IgD-negative memory B cell (primary cell): ENCODE data around the gene C10orf90. TPM values are rescaled to one million over a fixed set of nuclear protein-coding genes. Genes with fewer than 3 reads are reported as not detected.
"Not testable (repeated sequence)": the region's sequence is repeated elsewhere in the genome, so short reads cannot be mapped to it uniquely, and the experiment has no call there.

ENCODE experiments used
- H3K27ac Mint-ChIP-seq, 3 donors: one replicate each; pipeline ENCODE4 v1.8.0; 2020 to 2022; ENCODE audit warnings: mild to moderate bottlenecking in 3 of 3, mixed read lengths in 3 of 3, moderate library complexity in 1 of 3
- H3K27me3 Mint-ChIP-seq: one replicate; pipeline ENCODE4 v1.8.0; 2021; ENCODE audit warnings: mixed read lengths
- H3K36me3 Mint-ChIP-seq: one replicate; pipeline ENCODE4 v1.8.0; 2020; ENCODE audit warnings: mild to moderate bottlenecking, mixed read lengths
- H3K4me1 Mint-ChIP-seq, 3 donors: one replicate each; pipeline ENCODE4 v1.8.0; 2020 to 2022; ENCODE audit warnings: mixed read lengths in 3 of 3, mild to moderate bottlenecking in 1 of 3
- H3K4me3 Mint-ChIP-seq, 4 donors: one replicate each; pipeline ENCODE4 v1.8.0; 2020 to 2022; ENCODE audit warnings: mild to moderate bottlenecking in 4 of 4, mixed read lengths in 4 of 4, moderate library complexity in 3 of 4
- H3K9me3 Mint-ChIP-seq, 3 donors: one replicate each; pipeline ENCODE4 v1.8.0; 2020 to 2021; ENCODE audit warnings: mixed read lengths in 3 of 3, mild to moderate bottlenecking in 1 of 3
- polyA plus RNA-seq: library from polyadenylated mRNA; unstranded; fragments of 300-500 nt; fragmentation: Illumina TruSeq; gene quantifications from one replicate; pipeline ENCODE4 v1.2.3, GENCODE V29; 2021

The C10orf90 gene
- polyA plus RNA-seq, 1 donor from 2014 or later = not detected

DNA sequence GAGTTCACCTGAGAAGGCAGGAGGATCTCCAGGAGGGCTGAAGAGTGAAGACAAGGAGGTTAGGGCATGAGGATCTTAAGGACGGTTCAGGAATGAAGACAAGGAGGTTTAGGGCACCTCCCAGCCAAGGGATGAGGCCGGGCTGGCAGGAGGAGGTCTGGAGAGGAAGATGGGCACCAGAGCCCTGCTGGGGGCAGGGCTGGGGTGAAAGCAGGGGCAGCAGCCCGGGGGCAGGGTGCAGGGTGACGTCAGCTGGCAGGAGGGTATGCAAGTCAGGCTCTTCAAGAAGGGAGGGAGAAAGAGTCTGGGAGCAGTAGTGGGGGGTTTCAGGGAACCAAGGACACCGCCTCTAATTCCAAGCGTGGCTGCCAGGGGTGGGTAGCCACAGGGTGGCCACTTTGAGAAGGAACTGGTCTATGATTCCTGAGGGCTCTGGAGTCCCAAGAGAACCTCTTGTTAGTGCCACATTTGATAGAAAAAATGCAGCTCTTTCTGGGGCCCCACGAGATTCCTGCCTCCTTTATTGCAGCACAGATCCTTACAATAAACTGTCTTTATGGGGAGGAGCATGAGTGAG, 101.6 kb downstream of the C10orf90 start:
- H3K27ac Mint-ChIP-seq = no peak overlapping the region
- H3K27me3 Mint-ChIP-seq = no peaks in the 10 kb centered on the region
- peaks cover 0 to 7% (median 2%) of the 10 kb centered on the region in 3 donors for H3K9me3 Mint-ChIP-seq
- peaks cover 0 to 2% (median 0%) of the 10 kb centered on the region in 3 donors for H3K4me1 Mint-ChIP-seq
- H3K36me3 Mint-ChIP-seq = no peaks in the 10 kb centered on the region
- H3K4me3 Mint-ChIP-seq = no peak overlapping the region

GRCh38 chr10:126565871-126566270, 104.6 kb downstream of the C10orf90 start:
- Mint-ChIP-seq H3K36me3 (no peaks in the 10 kb centered on the region), H3K9me3 (peaks cover 0 to 4% (median 2%) of the 10 kb centered on the region in 3 donors), H3K27me3 (no peaks in the 10 kb centered on the region), H3K27ac (no peak overlapping the region), H3K4me1 (peaks cover 0 to 2% (median 0%) of the 10 kb centered on the region in 3 donors), H3K4me3 (no peak overlapping the region)

GRCh38 chr10:126565441-126565840, 105.1 kb downstream of the C10orf90 start:
- H3K4me3 Mint-ChIP-seq = no peak overlapping the region
- peaks cover 0 to 4% (median 2%) of the 10 kb centered on the region in 3 donors for H3K9me3 Mint-ChIP-seq
- no peaks in the 10 kb centered on the region for H3K27me3 Mint-ChIP-seq
- no peak overlapping the region for H3K27ac Mint-ChIP-seq
- H3K36me3 Mint-ChIP-seq = no peaks in the 10 kb centered on the region
- H3K4me1 Mint-ChIP-seq = peaks cover 0 to 2% (median 0%) of the 10 kb centered on the region in 3 donors

DNA sequence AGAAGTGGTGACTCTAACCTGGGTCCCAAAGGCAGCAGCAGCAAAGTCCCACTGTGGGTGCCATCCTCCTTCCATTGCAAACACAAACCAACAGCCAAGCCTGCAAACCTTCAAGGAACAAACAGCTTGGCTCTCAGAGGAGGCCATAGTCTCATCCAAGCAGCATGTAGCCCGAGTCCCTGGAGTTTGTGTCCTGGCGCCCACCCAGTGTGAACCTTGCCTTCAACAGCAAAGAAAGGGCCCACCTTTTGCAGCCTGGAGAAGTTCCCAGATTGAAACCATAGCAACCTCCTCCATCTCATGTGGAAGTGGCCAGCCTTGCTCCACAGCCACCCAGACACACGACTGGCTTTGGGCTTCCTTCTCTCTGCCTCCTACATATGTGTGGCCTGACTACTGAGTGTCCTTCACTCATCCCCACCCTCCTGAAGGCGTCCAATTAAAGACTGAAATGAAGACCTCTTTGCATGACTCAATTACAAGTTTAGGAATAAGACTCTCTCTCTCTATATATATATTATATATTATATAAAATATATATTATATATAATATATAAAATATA, 106.1 kb downstream of the C10orf90 start:
- no peaks in the 10 kb centered on the region for H3K27me3 Mint-ChIP-seq
- H3K27ac Mint-ChIP-seq = no peak overlapping the region
- no peak overlapping the region for H3K4me3 Mint-ChIP-seq
- peaks cover 0 to 4% (median 2%) of the 10 kb centered on the region in 3 donors for H3K9me3 Mint-ChIP-seq
- H3K36me3 Mint-ChIP-seq = no peaks in the 10 kb centered on the region
- H3K4me1 Mint-ChIP-seq = peaks cover 0 to 2% (median 0%) of the 10 kb centered on the region in 3 donors

- Mint-ChIP-seq H3K27me3 (no peaks in the 10 kb centered on the region), H3K36me3 (no peaks in the 10 kb centered on the region), H3K27ac (no peak overlapping the region), H3K4me3 (no peak overlapping the region), H3K4me1 (peaks cover 0 to 2% (median 0%) of the 10 kb centered on the region in 3 donors), H3K9me3 (peaks cover 0 to 4% (median 2%) of the 10 kb centered on the region in 3 donors)
These were observed 107.1 kb downstream of the C10orf90 start for GRCh38 chr10:126563361-126563760.

- no peak overlapping the region for H3K4me3 Mint-ChIP-seq
- peaks cover 0 to 4% (median 3%) of the 10 kb centered on the region in 3 donors for H3K9me3 Mint-ChIP-seq
- no peaks in the 10 kb centered on the region for H3K27me3 Mint-ChIP-seq
- no peak overlapping the region for H3K27ac Mint-ChIP-seq
- H3K4me1 Mint-ChIP-seq = no peaks in the 10 kb centered on the region
- no peaks in the 10 kb centered on the region for H3K36me3 Mint-ChIP-seq
These were observed 108.4 kb downstream of the C10orf90 start for GRCh38 chr10:126561921-126562680.

DNA sequence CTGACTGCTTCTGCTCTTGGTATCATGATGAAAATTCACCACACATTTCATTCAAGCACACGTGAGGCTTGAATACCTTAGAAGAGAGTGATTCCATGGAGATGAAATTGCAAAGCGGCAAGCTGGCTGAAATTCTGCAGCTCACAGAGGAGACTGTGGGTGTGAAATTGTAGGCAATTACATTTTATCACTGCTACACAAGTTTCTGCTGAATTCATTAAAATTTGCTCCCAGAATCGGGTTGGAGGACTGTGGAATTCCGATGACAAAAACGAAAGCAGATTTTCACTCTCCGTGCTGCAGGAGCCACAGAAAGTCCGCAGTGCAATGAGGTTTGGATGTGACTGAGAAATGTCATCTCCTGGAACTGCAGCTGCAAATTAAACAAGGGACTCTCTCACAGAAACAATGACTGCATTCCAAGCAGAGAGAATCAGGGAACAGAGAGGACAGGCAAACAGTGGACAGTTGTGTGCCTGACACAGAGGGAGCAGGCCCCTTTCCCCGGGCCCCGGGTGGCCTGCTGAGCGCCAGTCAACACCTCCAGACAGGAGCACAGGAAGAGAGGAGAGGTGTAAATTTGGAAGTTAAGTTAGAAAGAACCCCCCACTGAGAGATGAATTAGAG, 109.1 kb downstream of the C10orf90 start:
- no peaks in the 10 kb centered on the region for H3K4me1 Mint-ChIP-seq
- peaks cover 0 to 5% (median 3%) of the 10 kb centered on the region in 3 donors for H3K9me3 Mint-ChIP-seq
- H3K27me3 Mint-ChIP-seq = peaks cover 1% of the 10 kb centered on the region
- no peak overlapping the region for H3K4me3 Mint-ChIP-seq
- no peak overlapping the region for H3K27ac Mint-ChIP-seq
- H3K36me3 Mint-ChIP-seq = no peaks in the 10 kb centered on the region

DNA sequence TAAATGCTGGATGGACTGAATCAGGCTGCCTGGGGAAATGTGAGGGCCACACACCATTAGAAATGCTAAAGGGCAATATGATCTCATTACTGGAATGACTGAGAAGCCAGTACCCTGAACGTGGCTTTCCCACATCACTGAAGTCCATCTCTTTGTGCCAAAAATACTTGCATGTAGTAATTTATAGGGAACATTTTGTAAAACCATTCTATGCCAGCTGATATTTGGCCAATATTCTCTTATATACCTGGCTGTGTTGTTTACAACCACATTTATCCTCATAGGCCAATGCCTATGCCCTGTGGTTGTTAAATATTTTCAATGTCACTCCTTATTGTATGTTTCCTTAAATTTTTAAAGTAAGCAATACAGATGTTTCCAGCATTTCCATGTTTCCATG, 111.6 kb downstream of the C10orf90 start:
- Mint-ChIP-seq H3K27ac (no peak overlapping the region), H3K4me1 (no peaks in the 10 kb centered on the region), H3K36me3 (no peaks in the 10 kb centered on the region), H3K4me3 (no peak overlapping the region), H3K27me3 (peaks cover 1% of the 10 kb centered on the region), H3K9me3 (peaks cover 0 to 4% (median 2%) of the 10 kb centered on the region in 3 donors)

DNA sequence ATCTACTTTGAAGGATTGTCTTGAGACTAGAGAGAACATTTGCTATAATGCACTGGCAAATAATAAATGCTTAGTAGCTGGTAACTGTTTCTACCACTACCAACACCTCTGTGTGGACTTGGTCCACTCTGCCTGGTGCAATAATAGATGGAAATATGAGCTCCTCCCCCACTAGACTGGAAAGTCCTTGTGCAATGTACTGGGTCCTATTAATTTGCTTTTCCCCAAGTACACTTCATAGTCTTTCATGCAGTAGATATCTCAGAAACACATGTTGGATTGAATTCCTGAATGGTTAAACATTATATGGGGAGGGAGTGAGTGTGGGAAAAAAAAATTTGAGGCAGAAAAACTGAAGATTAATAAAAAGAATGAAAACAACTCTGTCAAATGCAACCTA, 119.3 kb downstream of the C10orf90 start:
- Mint-ChIP-seq H3K36me3 (no peaks in the 10 kb centered on the region), H3K27me3 (no peaks in the 10 kb centered on the region), H3K4me3 (no peak overlapping the region), H3K27ac (no peak overlapping the region), H3K9me3 (peaks cover 0 to 5% (median 0%) of the 10 kb centered on the region in 3 donors), H3K4me1 (no peaks in the 10 kb centered on the region)

DNA sequence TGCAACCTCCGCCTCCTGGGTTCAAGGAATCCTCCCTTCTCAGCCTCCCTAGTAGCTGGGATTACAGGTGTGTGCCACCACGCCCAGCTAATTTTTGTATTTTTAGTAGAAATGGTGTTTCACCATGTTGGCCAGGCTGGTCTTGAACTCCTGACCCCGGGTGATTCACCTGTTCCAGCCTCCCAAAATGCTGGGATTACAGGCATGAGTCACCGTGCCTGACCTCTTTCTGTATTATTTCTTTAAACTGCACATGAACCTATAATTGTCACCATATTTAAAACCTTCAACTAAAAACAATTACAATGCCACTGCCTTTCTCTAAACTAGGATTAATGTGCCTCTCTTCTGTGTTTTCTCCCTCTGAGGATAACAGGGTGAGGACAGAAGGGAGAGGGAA, 119.9 kb downstream of the C10orf90 start:
- not testable (repeated sequence) for H3K9me3 Mint-ChIP-seq, H3K4me3 Mint-ChIP-seq, H3K27ac Mint-ChIP-seq, H3K4me1 Mint-ChIP-seq, H3K36me3 Mint-ChIP-seq, H3K27me3 Mint-ChIP-seq

DNA sequence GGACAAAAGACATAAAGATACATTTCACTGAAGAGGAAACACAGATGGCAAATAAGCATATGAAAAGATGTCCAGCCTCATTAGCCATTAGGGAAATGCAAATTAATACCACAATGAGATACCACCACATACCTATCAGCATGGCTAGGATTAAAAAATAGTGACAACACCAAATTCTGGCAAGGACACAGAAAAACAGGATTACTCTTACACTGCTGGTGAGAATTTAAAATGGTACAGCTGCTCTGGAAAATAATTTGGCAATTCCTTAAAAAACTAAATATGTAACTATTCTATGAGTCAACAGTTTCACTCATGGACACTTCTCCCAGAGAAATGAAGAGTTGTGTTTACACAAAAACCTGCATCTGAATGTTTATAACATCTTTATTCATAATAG, 121.1 kb downstream of the C10orf90 start:
- Mint-ChIP-seq H3K4me3 (no peak overlapping the region), H3K9me3 (peaks cover 0 to 5% (median 0%) of the 10 kb centered on the region in 3 donors), H3K27me3 (no peaks in the 10 kb centered on the region)

DNA sequence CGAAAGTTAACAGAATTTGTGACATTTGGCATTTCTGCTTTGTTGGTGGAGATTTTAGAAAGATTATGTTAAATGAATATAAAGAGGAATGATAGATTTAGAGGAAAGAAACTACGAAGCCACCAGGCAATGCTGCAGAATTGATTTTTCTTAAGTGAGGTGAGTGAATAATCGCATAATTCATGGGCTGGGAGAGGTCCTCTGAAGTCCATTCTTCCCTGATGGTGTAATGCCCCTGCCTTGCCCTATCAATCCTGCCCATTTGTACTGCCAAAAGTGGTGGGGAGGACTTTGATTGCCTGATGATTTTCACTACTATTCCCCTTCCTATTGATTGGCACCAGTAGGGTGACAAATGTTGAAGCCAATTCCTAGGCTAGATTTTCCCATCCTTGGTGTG, 125.9 kb downstream of the C10orf90 start:
- Mint-ChIP-seq H3K4me1 (no peaks in the 10 kb centered on the region), H3K27ac (no peak overlapping the region), H3K4me3 (no peak overlapping the region), H3K27me3 (no peaks in the 10 kb centered on the region), H3K36me3 (no peaks in the 10 kb centered on the region), H3K9me3 (peaks cover 0 to 4% (median 0%) of the 10 kb centered on the region in 3 donors)

More for the DNA sequence above, 121.1 kb downstream of the C10orf90 start:
- no peaks in the 10 kb centered on the region for H3K4me1 Mint-ChIP-seq
- no peaks in the 10 kb centered on the region for H3K36me3 Mint-ChIP-seq
- H3K27ac Mint-ChIP-seq = no peak overlapping the region

- Mint-ChIP-seq H3K9me3 (peaks cover 0 to 4% (median 2%) of the 10 kb centered on the region in 3 donors), H3K27me3 (no peaks in the 10 kb centered on the region), H3K27ac (no peak overlapping the region), H3K36me3 (no peaks in the 10 kb centered on the region), H3K4me1 (no peaks in the 10 kb centered on the region), H3K4me3 (no peak overlapping the region)
These were observed 131.9 kb downstream of the C10orf90 start for GRCh38 chr10:126538439-126539135.

- no peak overlapping the region for H3K27ac Mint-ChIP-seq
- H3K36me3 Mint-ChIP-seq = no peaks in the 10 kb centered on the region
- H3K27me3 Mint-ChIP-seq = no peaks in the 10 kb centered on the region
- no peak overlapping the region for H3K4me3 Mint-ChIP-seq
- H3K4me1 Mint-ChIP-seq = no peaks in the 10 kb centered on the region
- H3K9me3 Mint-ChIP-seq = peaks cover 0 to 4% (median 4%) of the 10 kb centered on the region in 3 donors
These were observed 133.8 kb downstream of the C10orf90 start for GRCh38 chr10:126536656-126537055.

- Mint-ChIP-seq H3K27ac (no peak overlapping the region), H3K4me1 (no peaks in the 10 kb centered on the region), H3K36me3 (no peaks in the 10 kb centered on the region), H3K4me3 (no peak overlapping the region), H3K9me3 (peaks cover 0 to 4% (median 4%) of the 10 kb centered on the region in 3 donors), H3K27me3 (no peaks in the 10 kb centered on the region)
These were observed 134.3 kb downstream of the C10orf90 start for GRCh38 chr10:126536148-126536547.
